ENCODE measurements around the gene ZMIZ1.

The ZMIZ1 gene

DNA sequence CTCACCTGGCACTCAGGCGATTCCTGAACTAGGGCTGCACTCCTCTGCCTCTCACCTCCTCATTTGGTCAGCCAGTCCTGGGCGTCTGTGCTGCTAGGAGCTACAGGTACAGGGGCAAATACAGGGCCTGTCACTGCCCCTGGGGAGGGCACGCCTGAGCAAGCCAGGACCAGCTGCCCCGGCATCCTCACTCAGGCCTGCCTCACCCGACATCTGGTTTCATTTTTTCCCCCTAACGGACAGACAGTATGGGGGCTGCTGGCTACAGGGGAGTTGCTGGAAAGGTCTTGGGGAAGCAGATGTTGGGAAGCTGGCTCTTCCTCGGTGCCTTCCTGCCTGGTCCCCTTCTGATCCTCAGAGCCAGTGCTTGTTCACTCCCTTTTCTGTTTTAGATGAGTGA is 201.2 kb downstream of the ZMIZ1 start (continued):
- no peak for TF ChIP-seq ATF2 (tag by site-specific recombination; IDR thresholded peaks at IDR 0.05; ENCODE audit: low read depth)
- no peak for TF ChIP-seq ZNF664 (tag by site-specific recombination; IDR thresholded peaks at IDR 0.05)
- TF ChIP-seq SP2 (tag by site-specific recombination; IDR thresholded peaks at IDR 0.05): no peak
- no peak for TF ChIP-seq GLIS1 (tag by site-specific recombination; IDR thresholded peaks at IDR 0.05)

- no peaks in the 10 kb centered on the region for H3K4me1 ChIP-seq (ENCODE audit: control insufficient read depth, insufficient read depth, low read length)
- H3K9me3 ChIP-seq (ENCODE audit: control insufficient read depth, insufficient read depth, low read depth, low read length): no peaks in the 10 kb centered on the region
- ChIA-PET CTCF (no interaction called here), POLR2A (no interaction called here)
- TF ChIP-seq SCRT2 (tag by site-specific recombination; IDR thresholded peaks at IDR 0.05) (peak; percentile 91), ZNF529 (tag by site-specific recombination; IDR thresholded peaks at IDR 0.05; ENCODE audit: insufficient replicate concordance) (no peak), SCRT1 (tag by site-specific recombination; IDR thresholded peaks at IDR 0.05; ENCODE audit: borderline replicate concordance) (peak; percentile 80)
- TF ChIP-seq, protein P1, sequence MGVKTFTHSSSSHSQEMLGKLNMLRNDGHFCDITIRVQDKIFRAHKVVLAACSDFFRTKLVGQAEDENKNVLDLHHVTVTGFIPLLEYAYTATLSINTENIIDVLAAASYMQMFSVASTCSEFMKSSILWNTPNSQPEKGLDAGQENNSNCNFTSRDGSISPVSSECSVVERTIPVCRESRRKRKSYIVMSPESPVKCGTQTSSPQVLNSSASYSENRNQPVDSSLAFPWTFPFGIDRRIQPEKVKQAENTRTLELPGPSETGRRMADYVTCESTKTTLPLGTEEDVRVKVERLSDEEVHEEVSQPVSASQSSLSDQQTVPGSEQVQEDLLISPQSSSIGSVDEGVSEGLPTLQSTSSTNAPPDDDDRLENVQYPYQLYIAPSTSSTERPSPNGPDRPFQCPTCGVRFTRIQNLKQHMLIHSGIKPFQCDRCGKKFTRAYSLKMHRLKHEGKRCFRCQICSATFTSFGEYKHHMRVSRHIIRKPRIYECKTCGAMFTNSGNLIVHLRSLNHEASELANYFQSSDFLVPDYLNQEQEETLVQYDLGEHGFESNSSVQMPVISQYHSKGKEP (tag by site-specific recombination; IDR thresholded peaks at IDR 0.05): no peak
- no peak overlapping the region for H3K4me3 ChIP-seq (ENCODE audit: low read depth, low read length)
- no peaks in the 10 kb centered on the region for H3K36me3 ChIP-seq (ENCODE audit: control insufficient read depth in 2 of 2, insufficient read depth in 1 of 2, low read length in 2 of 2)
- H3K27ac ChIP-seq (ENCODE audit: extremely low read depth, low read depth, low read length): no peak overlapping the region
Observed at GRCh38 chr10:79270466-79271246, 201.9 kb downstream of the ZMIZ1 start.

- ChIA-PET POLR2A (no interaction called here), CTCF (interaction anchor here (1.9 kb wide), 1 partner anchor 8 kb away, joined by 4 read pairs; no protein-coding TSS in a partner anchor)
- no peak overlapping the region for H3K27ac ChIP-seq (ENCODE audit: extremely low read depth, low read depth, low read length)
- H3K9me3 ChIP-seq (ENCODE audit: control insufficient read depth, insufficient read depth, low read depth, low read length): no peaks in the 10 kb centered on the region
- H3K36me3 ChIP-seq (ENCODE audit: control insufficient read depth in 2 of 2, insufficient read depth in 1 of 2, low read length in 2 of 2): peaks cover 0 to 3% of the 10 kb centered on the region in 2 experiments; a peak in 1 of 3 replicates
- H3K4me1 ChIP-seq (ENCODE audit: control insufficient read depth, insufficient read depth, low read length): no peaks in the 10 kb centered on the region
- no peak overlapping the region for H3K4me3 ChIP-seq (ENCODE audit: low read depth, low read length)
- TF ChIP-seq ZNF266 (tag by site-specific recombination; IDR thresholded peaks at IDR 0.05; ENCODE audit: low read depth) (no peak), KLF10 (tag by site-specific recombination; IDR thresholded peaks at IDR 0.05) (no peak), ZNF76 (tag by site-specific recombination; IDR thresholded peaks at IDR 0.05; ENCODE audit: borderline replicate concordance, low read depth) (no peak), OVOL3 (tag by site-specific recombination; IDR thresholded peaks at IDR 0.05) (no peak), ZNF660 (tag by site-specific recombination; IDR thresholded peaks at IDR 0.05) (no peak), ZNF501 (tag by site-specific recombination; IDR thresholded peaks at IDR 0.05) (no peak), ZNF184 (tag by site-specific recombination; IDR thresholded peaks at IDR 0.05) (no peak), ZNF747 (tag by site-specific recombination; IDR thresholded peaks at IDR 0.05) (no peak), ZNF157 (tag by site-specific recombination; IDR thresholded peaks at IDR 0.05) (no peak), ZNF280C (tag by site-specific recombination; IDR thresholded peaks at IDR 0.05) (no peak), REST (tag by site-specific recombination; IDR thresholded peaks at IDR 0.05) (no peak), ZNF610 (tag by site-specific recombination; IDR thresholded peaks at IDR 0.05; ENCODE audit: borderline replicate concordance) (no peak), ZIC2 (tag by site-specific recombination; IDR thresholded peaks at IDR 0.05) (no peak), ZNF24 (tag by site-specific recombination; IDR thresholded peaks at IDR 0.05) (no peak)
- TF ChIP-seq, protein P2, sequence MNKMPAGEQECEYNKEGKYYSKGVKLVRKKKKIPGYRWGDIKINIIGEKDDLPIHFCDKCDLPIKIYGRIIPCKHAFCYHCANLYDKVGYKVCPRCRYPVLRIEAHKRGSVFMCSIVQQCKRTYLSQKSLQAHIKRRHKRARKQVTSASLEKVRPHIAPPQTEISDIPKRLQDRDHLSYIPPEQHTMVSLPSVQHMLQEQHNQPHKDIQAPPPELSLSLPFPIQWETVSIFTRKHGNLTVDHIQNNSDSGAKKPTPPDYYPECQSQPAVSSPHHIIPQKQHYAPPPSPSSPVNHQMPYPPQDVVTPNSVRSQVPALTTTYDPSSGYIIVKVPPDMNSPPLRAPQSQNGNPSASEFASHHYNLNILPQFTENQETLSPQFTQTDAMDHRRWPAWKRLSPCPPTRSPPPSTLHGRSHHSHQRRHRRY (tag by site-specific recombination; IDR thresholded peaks at IDR 0.05): no peak
Observed at GRCh38 chr10:79272353-79272752, 203.6 kb downstream of the ZMIZ1 start.

Data from HEK293 (cell line).